ENCODE data around the gene SPTAN1. TPM values are rescaled to one million over a fixed set of nuclear protein-coding genes. Genes with fewer than 3 reads are reported as not detected.
"Not testable (repeated sequence)": the region's sequence is repeated elsewhere in the genome, so short reads cannot be mapped to it uniquely, and the experiment has no call there.

SPTAN1 gene
- total RNA-seq, 3 donors from 2014 or later (not counting 1 experiment from before 2014, with no cell fraction given) = 301 to 420 (median 400) TPM

- peaks cover 5% of the 10 kb centered on the region for H3K36me3 Mint-ChIP-seq
- Histone ChIP-seq H3K9me3 (ENCODE audit: control insufficient read depth, insufficient read depth, low read length) (no peaks in the 10 kb centered on the region), H3K36me3 (ENCODE audit: control insufficient read depth, insufficient read depth, low read length) (peaks cover 16% of the 10 kb centered on the region), H3K27me3 (ENCODE audit: control insufficient read depth, insufficient read depth, low read length) (no peaks in the 10 kb centered on the region), H3K27ac (ENCODE audit: low read length) (peak overlapping the region; percentile 79), H3K4me1 (ENCODE audit: control insufficient read depth, insufficient read depth, low read length) (peaks cover 16% of the 10 kb centered on the region), H3K4me3 (ENCODE audit: low read length) (peak overlapping the region; percentile 81)
- peaks cover 29 to 40% of the 10 kb centered on the region in 2 donors for H3K4me1 Mint-ChIP-seq
- H3K27me3 Mint-ChIP-seq (ENCODE audit: low read depth in 2 of 2) = no peaks in the 10 kb centered on the region
- DNase-seq (no peak), ATAC-seq (no peak)
- 44% methylated on average over 6 of the region's 6 CpGs for WGBS (ENCODE audit: insufficient coverage)
- peak overlapping the region; percentile 95 for H3K27ac Mint-ChIP-seq
- no peaks in the 10 kb centered on the region for H3K9me3 Mint-ChIP-seq
- intact Hi-C loops (cut with micrococcal nuclease) = loop anchor here (2.0 kb wide), 2 partner anchors 47 to 49 kb away; partner anchors contain the start of genes ODF2 and SPTAN1
- peak overlapping the region; percentile 98 for H3K4me3 Mint-ChIP-seq
- TF ChIP-seq, protein P1, sequence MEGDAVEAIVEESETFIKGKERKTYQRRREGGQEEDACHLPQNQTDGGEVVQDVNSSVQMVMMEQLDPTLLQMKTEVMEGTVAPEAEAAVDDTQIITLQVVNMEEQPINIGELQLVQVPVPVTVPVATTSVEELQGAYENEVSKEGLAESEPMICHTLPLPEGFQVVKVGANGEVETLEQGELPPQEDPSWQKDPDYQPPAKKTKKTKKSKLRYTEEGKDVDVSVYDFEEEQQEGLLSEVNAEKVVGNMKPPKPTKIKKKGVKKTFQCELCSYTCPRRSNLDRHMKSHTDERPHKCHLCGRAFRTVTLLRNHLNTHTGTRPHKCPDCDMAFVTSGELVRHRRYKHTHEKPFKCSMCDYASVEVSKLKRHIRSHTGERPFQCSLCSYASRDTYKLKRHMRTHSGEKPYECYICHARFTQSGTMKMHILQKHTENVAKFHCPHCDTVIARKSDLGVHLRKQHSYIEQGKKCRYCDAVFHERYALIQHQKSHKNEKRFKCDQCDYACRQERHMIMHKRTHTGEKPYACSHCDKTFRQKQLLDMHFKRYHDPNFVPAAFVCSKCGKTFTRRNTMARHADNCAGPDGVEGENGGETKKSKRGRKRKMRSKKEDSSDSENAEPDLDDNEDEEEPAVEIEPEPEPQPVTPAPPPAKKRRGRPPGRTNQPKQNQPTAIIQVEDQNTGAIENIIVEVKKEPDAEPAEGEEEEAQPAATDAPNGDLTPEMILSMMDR (IDR thresholded peaks at IDR 0.05) = no peak
Measured at GRCh38 chr9:128505414-128505765, 47.0 kb upstream of the SPTAN1 start.

GRCh38 chr9:128505906-128506305 is 46.5 kb upstream of the SPTAN1 start:
- peak overlapping the region; percentile 98 for H3K4me3 Mint-ChIP-seq
- DNase-seq; H3K9me3 Mint-ChIP-seq; H3K36me3 Mint-ChIP-seq; H3K27ac ChIP-seq (ENCODE audit: low read length); H3K27me3 ChIP-seq (ENCODE audit: control insufficient read depth, insufficient read depth, low read length); H3K9me3 ChIP-seq (ENCODE audit: control insufficient read depth, insufficient read depth, low read length); H3K27me3 Mint-ChIP-seq (ENCODE audit: low read depth in 2 of 2); H3K4me3 ChIP-seq (ENCODE audit: low read length); ATAC-seq: not testable (repeated sequence)
- intact Hi-C loops (cut with micrococcal nuclease) = loop anchor here (2.0 kb wide), 2 partner anchors 47 to 49 kb away; partner anchors contain the start of genes ODF2 and SPTAN1
- H3K36me3 ChIP-seq (ENCODE audit: control insufficient read depth, insufficient read depth, low read length) = peaks cover 16% of the 10 kb centered on the region
- WGBS (ENCODE audit: insufficient coverage) = 94% methylated on average over 11 of the region's 12 CpGs
- peak overlapping the region; percentile 95 for H3K27ac Mint-ChIP-seq
- H3K4me1 Mint-ChIP-seq = peaks cover 29 to 40% of the 10 kb centered on the region in 2 donors
- H3K4me1 ChIP-seq (ENCODE audit: control insufficient read depth, insufficient read depth, low read length) = peaks cover 19% of the 10 kb centered on the region

DNA sequence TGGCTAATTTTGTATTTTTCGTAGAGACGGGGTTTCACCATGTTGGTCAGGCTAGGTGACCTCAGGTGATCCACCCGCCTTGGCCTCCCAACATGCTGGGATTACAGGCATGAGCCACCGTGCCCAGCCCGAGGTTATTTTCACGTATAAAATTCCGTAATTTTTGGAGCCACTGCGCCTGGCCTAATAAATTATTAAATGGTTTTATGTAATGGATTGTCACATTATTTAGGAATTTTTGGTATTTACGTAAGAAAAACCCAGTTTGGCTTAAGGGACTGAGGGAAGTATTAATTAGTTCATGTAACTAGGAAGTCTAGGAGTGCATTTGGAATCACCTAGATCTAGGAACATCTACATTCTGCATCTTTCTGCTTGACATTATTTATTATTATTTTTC is 39.6 kb upstream of the SPTAN1 start:
- Mint-ChIP-seq H3K27me3 (ENCODE audit: low read depth in 2 of 2) (no peaks in the 10 kb centered on the region), H3K27ac (peak overlapping the region; percentile 70 to 76), H3K36me3 (peaks cover 9% of the 10 kb centered on the region), H3K4me1 (peaks cover 22 to 30% of the 10 kb centered on the region in 2 donors), H3K9me3 (no peaks in the 10 kb centered on the region), H3K4me3 (no peak overlapping the region)
- Histone ChIP-seq H3K4me1 (ENCODE audit: control insufficient read depth, insufficient read depth, low read length) (peaks cover 25% of the 10 kb centered on the region), H3K4me3 (ENCODE audit: low read length) (no peak overlapping the region), H3K27ac (ENCODE audit: low read length) (peak overlapping the region; percentile 11), H3K36me3 (ENCODE audit: control insufficient read depth, insufficient read depth, low read length) (peaks cover 46% of the 10 kb centered on the region), H3K9me3 (ENCODE audit: control insufficient read depth, insufficient read depth, low read length) (no peaks in the 10 kb centered on the region), H3K27me3 (ENCODE audit: control insufficient read depth, insufficient read depth, low read length) (no peaks in the 10 kb centered on the region)
- intact Hi-C loops (cut with micrococcal nuclease) = loop anchor here (2.0 kb wide), 1 partner anchor 74 kb away; no protein-coding TSS in a partner anchor
- TF ChIP-seq, protein P1 (IDR thresholded peaks at IDR 0.05) = no peak
- no peak for ATAC-seq
- no peak for DNase-seq
- WGBS (ENCODE audit: insufficient coverage) = 95% methylated on average over 9 of the region's 9 CpGs

- ATAC-seq (no peak), DNase-seq (no peak)
- Mint-ChIP-seq H3K9me3 (peaks cover 0 to 3% of the 10 kb centered on the region in 2 donors), H3K4me3 (no peak overlapping the region), H3K27me3 (ENCODE audit: low read depth in 2 of 2) (no peaks in the 10 kb centered on the region), H3K36me3 (peaks cover 22% of the 10 kb centered on the region), H3K4me1 (peaks cover 0 to 19% of the 10 kb centered on the region in 2 donors), H3K27ac (peak overlapping the region in 1 of 2 donors; percentile 19)
- Histone ChIP-seq H3K27ac (ENCODE audit: low read length) (no peak overlapping the region), H3K4me1 (ENCODE audit: control insufficient read depth, insufficient read depth, low read length) (no peaks in the 10 kb centered on the region), H3K36me3 (ENCODE audit: control insufficient read depth, insufficient read depth, low read length) (peaks cover 66% of the 10 kb centered on the region), H3K9me3 (ENCODE audit: control insufficient read depth, insufficient read depth, low read length) (no peaks in the 10 kb centered on the region), H3K27me3 (ENCODE audit: control insufficient read depth, insufficient read depth, low read length) (no peaks in the 10 kb centered on the region), H3K4me3 (ENCODE audit: low read length) (no peak overlapping the region)
- TF ChIP-seq, protein P1 (IDR thresholded peaks at IDR 0.05) = no peak
- intact Hi-C loops (cut with micrococcal nuclease) = no loop called here
- WGBS (ENCODE audit: insufficient coverage) = 98% methylated on average over 5 of the region's 6 CpGs
Measured at GRCh38 chr9:128521956-128522355, 30.4 kb upstream of the SPTAN1 start.
